Glutamatergic neuron (in vitro differentiated cells): ENCODE data around the gene CSF1. TPM values are rescaled to one million over a fixed set of nuclear protein-coding genes. Genes with fewer than 3 reads are reported as not detected.

ENCODE experiments used
- DNase-seq: peaks from one replicate; pipeline ENCODE4 v3.0.0; 2022
- H3K27ac Mint-ChIP-seq: one replicate; pipeline ENCODE4 v1.8.0; 2020; ENCODE audit warnings: mild to moderate bottlenecking, mixed read lengths, inconsistent platforms; ENCODE audit not compliant: unreplicated experiment
- H3K27me3 Mint-ChIP-seq: one replicate; pipeline ENCODE4 v1.8.0; 2020; ENCODE audit warnings: mild to moderate bottlenecking, moderate library complexity, mixed read lengths, inconsistent platforms; ENCODE audit not compliant: unreplicated experiment
- H3K36me3 Mint-ChIP-seq: one replicate; pipeline ENCODE4 v1.8.0; 2020; ENCODE audit warnings: mild to moderate bottlenecking, mixed read lengths, inconsistent platforms; ENCODE audit not compliant: unreplicated experiment
- H3K4me1 Mint-ChIP-seq: one replicate; pipeline ENCODE4 v1.8.0; 2020; ENCODE audit warnings: mild to moderate bottlenecking, low read depth, mixed read lengths, inconsistent platforms; ENCODE audit not compliant: unreplicated experiment
- H3K4me3 Mint-ChIP-seq: one replicate; pipeline ENCODE4 v1.8.0; 2020; ENCODE audit warnings: mild to moderate bottlenecking, mixed read lengths, inconsistent platforms; ENCODE audit not compliant: unreplicated experiment
- H3K9me3 Mint-ChIP-seq: one replicate; pipeline ENCODE4 v1.8.0; 2020; ENCODE audit warnings: mild to moderate bottlenecking, moderate library complexity, mixed read lengths, inconsistent platforms; ENCODE audit not compliant: unreplicated experiment
- CTCF ChIP-seq: fragments of 200-600 bp; sonication (generic); IDR thresholded peaks from one replicate; pipeline ENCODE4 v1.5.0; 2021; ENCODE audit not compliant: partially characterized antibody, unreplicated experiment
- total RNA-seq: library from RNA; stranded (reverse); fragmentation: NEBNext Ultra II Directional; extraction: Animal tissue kit (Norgen Biotek cat#: 25700); gene quantifications from one replicate; pipeline ENCODE4 v1.2.1, GENCODE V29; 2021; ENCODE audit not compliant: unreplicated experiment

The CSF1 gene
- total RNA-seq, 1 donor from 2014 or later = 0.59 TPM

DNA sequence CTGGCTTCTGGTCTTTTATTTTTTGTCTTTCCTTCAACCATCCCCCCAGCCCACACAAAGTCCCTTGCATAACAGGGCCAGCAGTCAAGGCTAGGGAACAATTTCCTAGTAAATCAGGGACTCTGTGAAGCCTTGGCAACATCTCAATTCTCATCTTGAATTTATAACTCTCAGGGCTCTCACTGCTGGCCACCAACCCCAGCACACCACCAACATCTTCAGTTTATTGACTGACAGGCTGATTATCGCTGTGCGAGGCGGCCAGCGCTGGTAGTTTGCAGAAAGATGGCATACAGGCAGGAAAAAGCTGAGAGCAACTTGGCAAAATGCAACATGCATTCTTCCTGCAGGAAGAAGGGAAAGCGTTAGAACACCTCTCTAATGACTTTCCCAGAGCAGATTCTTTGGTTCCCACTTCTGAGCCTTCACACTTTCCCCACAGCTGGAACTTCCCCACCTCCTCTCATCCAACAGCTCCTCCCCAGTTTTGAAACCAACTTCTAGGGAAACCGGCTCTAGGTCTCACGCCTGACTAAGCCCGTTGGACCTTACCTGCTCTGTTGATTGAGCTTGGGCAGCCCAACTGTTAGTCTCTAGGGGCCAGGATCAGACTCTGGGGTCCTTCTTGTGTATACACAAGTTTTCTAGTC lies 26.3 kb upstream of the CSF1 start:
- Mint-ChIP-seq H3K4me3 (no peak overlapping the region), H3K27me3 (no peaks in the 10 kb centered on the region), H3K9me3 (peaks cover 3% of the 10 kb centered on the region), H3K27ac (no peak overlapping the region), H3K4me1 (peaks cover 2% of the 10 kb centered on the region), H3K36me3 (no peaks in the 10 kb centered on the region)
- no peak for TF ChIP-seq CTCF
- DNase-seq = no peak

- Mint-ChIP-seq H3K4me3 (no peak overlapping the region), H3K4me1 (peaks cover 2% of the 10 kb centered on the region), H3K36me3 (no peaks in the 10 kb centered on the region), H3K27me3 (peaks cover 2% of the 10 kb centered on the region), H3K9me3 (peaks cover 5% of the 10 kb centered on the region), H3K27ac (no peak overlapping the region)
- no peak for TF ChIP-seq CTCF
- DNase-seq = no peak
Measured at GRCh38 chr1:109885589-109885988, 25.1 kb upstream of the CSF1 start.

- no peak overlapping the region for H3K27ac Mint-ChIP-seq
- TF ChIP-seq CTCF = no peak
- H3K4me1 Mint-ChIP-seq = peaks cover 9% of the 10 kb centered on the region
- H3K36me3 Mint-ChIP-seq = no peaks in the 10 kb centered on the region
- DNase-seq = no peak
- no peak overlapping the region for H3K4me3 Mint-ChIP-seq
- peaks cover 2% of the 10 kb centered on the region for H3K27me3 Mint-ChIP-seq
- H3K9me3 Mint-ChIP-seq = peaks cover 5% of the 10 kb centered on the region
Measured at GRCh38 chr1:109886827-109887226, 23.8 kb upstream of the CSF1 start.

- no peak for DNase-seq
- no peak overlapping the region for H3K4me3 Mint-ChIP-seq
- H3K27me3 Mint-ChIP-seq = peaks cover 2% of the 10 kb centered on the region
- TF ChIP-seq CTCF = no peak
- peaks cover 12% of the 10 kb centered on the region for H3K4me1 Mint-ChIP-seq
- no peak overlapping the region for H3K27ac Mint-ChIP-seq
- H3K36me3 Mint-ChIP-seq = no peaks in the 10 kb centered on the region
- peaks cover 5% of the 10 kb centered on the region for H3K9me3 Mint-ChIP-seq
Measured at GRCh38 chr1:109887271-109887670, 23.4 kb upstream of the CSF1 start.

GRCh38 chr1:109887884-109888283 lies 22.8 kb upstream of the CSF1 start:
- H3K36me3 Mint-ChIP-seq = no peaks in the 10 kb centered on the region
- H3K27ac Mint-ChIP-seq = no peak overlapping the region
- H3K4me3 Mint-ChIP-seq = no peak overlapping the region
- H3K9me3 Mint-ChIP-seq = peaks cover 5% of the 10 kb centered on the region
- H3K4me1 Mint-ChIP-seq = peaks cover 12% of the 10 kb centered on the region
- no peak for TF ChIP-seq CTCF
- DNase-seq = no peak
- H3K27me3 Mint-ChIP-seq = peaks cover 2% of the 10 kb centered on the region
